ENCODE data around the gene MRTFA.
"Not testable (repeated sequence)": the region's sequence is repeated elsewhere in the genome, so short reads cannot be mapped to it uniquely, and the experiment has no call there.

- TF ChIP-seq EP300 (IDR thresholded peaks at IDR 0.05; ENCODE audit: low read depth); CTCF (IDR thresholded peaks at IDR 0.05): not testable (repeated sequence)
Observed at GRCh38 chr22:40598712-40599111, 37.8 kb downstream of the MRTFA start.
